Hepatocyte (in vitro differentiated cells): ENCODE data around the gene SETD7. TPM values are rescaled to one million over a fixed set of nuclear protein-coding genes. Genes with fewer than 3 reads are reported as not detected.

Experiments used
- DNase-seq: peaks from one replicate; pipeline ENCODE4 v3.0.0-alpha.2; 2016; ENCODE audit warnings: low spot score
- H2AFZ ChIP-seq: fragments of 200-600 bp; sonication (generic); 2 replicates; pipeline ENCODE4 v1.6.0; 2016; ENCODE audit warnings: antibody characterized with exemption, mild to moderate bottlenecking
- H3K27ac ChIP-seq: fragments of 200-600 bp; sonication (generic); 2 replicates; pipeline ENCODE4 v1.5.1; 2016; ENCODE audit warnings: mild to moderate bottlenecking
- H3K27me3 ChIP-seq: fragments of 200-600 bp; sonication (generic); 2 replicates; pipeline ENCODE4 v1.6.1; 2016
- H3K36me3 ChIP-seq: fragments of 200-600 bp; sonication (generic); replicated peaks from 2 replicates; pipeline ENCODE4 v1.5.1; 2016; ENCODE audit warnings: low read depth; ENCODE audit not compliant: insufficient read depth
- H3K4me1 ChIP-seq: fragments of 200-600 bp; sonication (generic); 2 replicates; pipeline ENCODE4 v1.5.1; 2016; ENCODE audit warnings: mild to moderate bottlenecking, moderate library complexity; ENCODE audit not compliant: insufficient read depth
- H3K4me2 ChIP-seq: fragments of 200-600 bp; sonication (generic); 2 replicates; pipeline ENCODE4 v1.6.0; 2016
- H3K4me3 ChIP-seq: fragments of 200-600 bp; sonication (generic); 2 replicates; pipeline ENCODE4 v1.5.1; 2016; ENCODE audit warnings: mild to moderate bottlenecking
- H3K79me2 ChIP-seq: fragments of 200-600 bp; sonication (generic); 2 replicates; pipeline ENCODE4 v1.6.0; 2017; ENCODE audit warnings: mild to moderate bottlenecking
- H3K9me2 ChIP-seq: fragments of 200-600 bp; sonication (generic); replicated peaks from 2 replicates; pipeline ENCODE4 v1.6.0; 2017; ENCODE audit warnings: mild to moderate bottlenecking; ENCODE audit not compliant: insufficient read depth
- H3K9me3 ChIP-seq: fragments of 200-600 bp; sonication (generic); 2 replicates; pipeline ENCODE4 v1.5.1; 2016; ENCODE audit warnings: low read depth, mild to moderate bottlenecking
- H4K20me1 ChIP-seq: fragments of 200-600 bp; sonication (generic); 2 replicates; pipeline ENCODE4 v1.6.0; 2016; ENCODE audit warnings: mild to moderate bottlenecking; ENCODE audit not compliant: insufficient read depth, poor library complexity, severe bottlenecking
- CTCF ChIP-seq: fragments of 200-600 bp; sonication (generic); IDR thresholded peaks from 2 replicates; pipeline ENCODE4 v1.5.1; 2016; ENCODE audit warnings: antibody characterized with exemption, mild to moderate bottlenecking; ENCODE audit not compliant: poor library complexity
- EZH2 ChIP-seq: fragments of 200-600 bp; sonication (generic); IDR thresholded peaks from 2 replicates; pipeline ENCODE4 v1.6.1; 2016; ENCODE audit warnings: antibody characterized with exemption, mild to moderate bottlenecking, borderline replicate concordance
- EZH2phosphoT487 ChIP-seq: fragments of 200-600 bp; sonication (generic); IDR thresholded peaks from one replicate; pipeline ENCODE4 v1.6.1; 2018; ENCODE audit warnings: antibody characterized with exemption, mild to moderate bottlenecking, low read depth, moderate library complexity; ENCODE audit not compliant: unreplicated experiment, severe bottlenecking
- WGBS: methylation state at CpG from one replicate; pipeline ENCODE4 v1.1.6; 2016; ENCODE audit warnings: low lambda C conversion rate; ENCODE audit errors: missing lambda C conversion rate; 5-methylcytosine and 5-hydroxymethylcytosine counted together
- polyA plus RNA-seq: library from polyadenylated mRNA; unstranded; fragments of >200 nt; fragmentation: Nextera tagmentation; extraction: Ambion mirVana; gene quantifications from 2 replicates; pipeline ENCODE4 v1.2.1, GENCODE V29; 2016
- total RNA-seq: library from RNA; depleted of rRNA; stranded (reverse); fragments of >200 nt; gene quantifications from 2 replicates; pipeline ENCODE4 v1.2.3, GENCODE V29; 2014

Gene SETD7
- total and polyA plus RNA-seq, 2 experiments from 2014 or later, result 7.3 to 27.6 TPM

GRCh38 chr4:139524062-139524631 lies 31.9 kb downstream of the SETD7 start:
- no peak for DNase-seq
- Histone ChIP-seq H3K79me2 (no peaks in the 10 kb centered on the region), H4K20me1 (no peaks in the 10 kb centered on the region), H3K27me3 (no peaks in the 10 kb centered on the region), H3K36me3 (no peaks in the 10 kb centered on the region), H2AFZ (no peak overlapping the region), H3K9me2 (no peaks in the 10 kb centered on the region), H3K27ac (no peak overlapping the region), H3K4me3 (no peak overlapping the region), H3K4me1 (no peaks in the 10 kb centered on the region), H3K9me3 (no peaks in the 10 kb centered on the region), H3K4me2 (no peak overlapping the region)
- WGBS, result 60% methylated on average over 4 of the region's 4 CpGs
- TF ChIP-seq EZH2phosphoT487, result no peak
- TF ChIP-seq CTCF, result no peak
- no peak for TF ChIP-seq EZH2

DNA sequence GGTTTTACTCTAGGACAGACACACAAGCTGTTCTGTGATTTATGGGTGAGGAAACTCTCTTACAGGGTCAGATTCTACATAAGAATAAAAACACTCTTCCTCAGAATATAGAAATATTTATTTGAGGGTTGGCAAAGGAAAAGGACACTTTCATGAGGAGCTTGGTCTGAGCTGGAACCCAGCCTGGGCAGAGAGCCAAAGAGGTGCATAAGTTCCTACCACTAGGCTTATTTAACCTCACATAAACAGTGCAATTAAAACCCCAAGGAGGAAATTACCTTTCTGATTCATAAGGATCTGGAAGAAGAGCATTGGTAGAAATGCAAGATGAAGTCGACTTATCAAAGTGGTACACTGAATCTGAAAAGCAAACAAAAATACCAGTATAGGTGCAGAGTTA lies 32.9 kb downstream of the SETD7 start:
- Histone ChIP-seq H3K79me2 (no peaks in the 10 kb centered on the region), H3K27me3 (no peaks in the 10 kb centered on the region), H3K27ac (no peak overlapping the region), H2AFZ (no peak overlapping the region), H3K4me2 (no peak overlapping the region), H3K9me3 (no peaks in the 10 kb centered on the region), H3K4me1 (no peaks in the 10 kb centered on the region), H3K4me3 (no peak overlapping the region), H3K36me3 (no peaks in the 10 kb centered on the region), H4K20me1 (no peaks in the 10 kb centered on the region), H3K9me2 (no peaks in the 10 kb centered on the region)
- 90% methylated on average over 1 of the region's 1 CpG for WGBS
- DNase-seq, result no peak
- TF ChIP-seq EZH2 (no peak), CTCF (no peak), EZH2phosphoT487 (no peak)

DNA sequence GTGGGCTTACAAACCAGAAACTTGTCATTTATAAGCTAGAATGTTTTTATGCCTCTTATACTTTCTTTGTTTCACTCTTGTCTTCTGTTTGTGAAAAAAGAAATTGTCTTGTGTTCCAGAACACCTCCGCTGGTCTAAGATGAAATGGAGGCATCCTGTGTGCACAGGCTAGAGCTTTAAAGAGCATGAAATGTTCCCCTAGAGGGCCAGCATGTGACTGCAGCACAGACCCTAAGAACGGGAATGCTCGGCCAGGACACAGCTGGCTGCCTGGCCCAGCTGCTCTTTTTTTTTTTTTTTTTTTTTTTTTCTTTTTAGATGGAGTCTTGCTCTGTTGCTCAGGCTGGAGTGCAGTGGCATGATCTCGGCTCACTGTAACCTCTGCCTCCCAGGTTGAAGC lies 33.6 kb downstream of the SETD7 start:
- no peak for DNase-seq
- H3K9me3 ChIP-seq, result no peaks in the 10 kb centered on the region
- TF ChIP-seq EZH2 (no peak), CTCF (no peak), EZH2phosphoT487 (no peak)
- no peak overlapping the region for H3K27ac ChIP-seq
- H4K20me1 ChIP-seq, result no peaks in the 10 kb centered on the region
- WGBS, result 91% methylated on average over 4 of the region's 4 CpGs
- no peaks in the 10 kb centered on the region for H3K79me2 ChIP-seq
- H3K4me1 ChIP-seq, result no peaks in the 10 kb centered on the region
- H3K9me2 ChIP-seq, result no peaks in the 10 kb centered on the region
- H3K27me3 ChIP-seq, result no peaks in the 10 kb centered on the region
- no peak overlapping the region for H3K4me2 ChIP-seq
- no peaks in the 10 kb centered on the region for H3K36me3 ChIP-seq
- H3K4me3 ChIP-seq, result no peak overlapping the region
- H2AFZ ChIP-seq, result no peak overlapping the region
